Upper lobe of left lung (tissue), 6 donors: Measurements from ENCODE around the gene EEF1A2. TPM values are rescaled to one million over a fixed set of nuclear protein-coding genes. Genes with fewer than 3 reads are reported as not detected.
A peak's percentile ranks its signal among the peaks of the same experiment; 100 is the strongest.

Source experiments
- ATAC-seq, 2 donors: fragments of 200-7000 bp; cut with Tn5 transposase; one replicate each; pipeline ENCODE4 v1.9.1; 2022; ENCODE audit warnings: mild to moderate bottlenecking in 2 of 2, moderate library complexity in 2 of 2; ENCODE audit not compliant: low FRiP score in 2 of 2
- DNase-seq, 2 donors: peaks; one replicate each; pipeline ENCODE4 v3.0.0-alpha.2; 2019 to 2020
- H3K27ac ChIP-seq, 4 donors: fragments of 200-600 bp; sonication (generic); one replicate each; pipeline ENCODE4 v1.5.1; 2016 to 2019
- H3K27me3 ChIP-seq, 4 donors: fragments of 200-600 bp; sonication (generic); one replicate each; pipeline ENCODE4 v1.5.1; 2017 to 2019
- H3K36me3 ChIP-seq, 4 donors: fragments of 200-600 bp; sonication (generic); one replicate each; pipeline ENCODE4 v1.5.1; 2016 to 2019
- H3K4me1 ChIP-seq, 4 donors: fragments of 200-600 bp; sonication (generic); one replicate each; pipeline ENCODE4 v1.5.1; 2018 to 2019
- H3K4me3 ChIP-seq, 4 donors: fragments of 200-600 bp; sonication (generic); one replicate each; pipeline ENCODE4 v1.5.1; 2017 to 2019; ENCODE audit warnings: mild to moderate bottlenecking in 2 of 4, moderate library complexity in 1 of 4
- H3K9me3 ChIP-seq, 4 donors: fragments of 200-600 bp; sonication (generic); one replicate each; pipeline ENCODE4 v1.5.1; 2018 to 2019
- EP300 ChIP-seq, 4 donors: sonication (generic); formaldehyde crosslinking; IDR thresholded peaks; one replicate each; pipeline ENCODE4 v1.5.1; 2017; ENCODE audit warnings: antibody characterized with exemption in 4 of 4, control low read depth in 2 of 4
- POLR2A ChIP-seq, 4 donors: fragments of 450-650 bp; IDR thresholded peaks; one replicate each; pipeline ENCODE4 v1.5.1; 2016 to 2017; ENCODE audit warnings: antibody characterized with exemption in 4 of 4, mild to moderate bottlenecking in 2 of 4
- POLR2AphosphoS5 ChIP-seq, 2 donors: sonication (generic); formaldehyde crosslinking; IDR thresholded peaks; one replicate each; pipeline ENCODE4 v1.5.1; 2017; ENCODE audit warnings: antibody characterized with exemption in 2 of 2
- WGBS, 2 donors: methylation state at CpG; one replicate each; pipeline ENCODE4 v1.1.5; 2017 to 2018; 5-methylcytosine and 5-hydroxymethylcytosine counted together
- total RNA-seq, 6 donors: library from RNA; depleted of rRNA in 4 of 6; stranded (reverse); fragments of >200 nt in 4 of 6; gene quantifications; one replicate each; pipeline versions ENCODE4 v1.1.0 to v1.2.1, GENCODE V29; 2016 to 2021
- TF ChIP-seq, protein P1 (sequence below), 6 experiments: fragments of 450-650 bp in 4 of 6; fragments of 200-600 bp in 2 of 6; sonication (generic) in 2 of 6; IDR thresholded peaks; one replicate each; pipeline ENCODE4 v1.5.1; 2016 to 2019; ENCODE audit warnings: antibody characterized with exemption in 6 of 6
- donor health status: DM: no; HTN: no; CAD: no; lungs with moderate emphysema.
- donor health status: DM: no; HTN: yes; CAD: no; lungs with severe emphysema.

Gene EEF1A2
- total RNA-seq, 6 donors from 2014 or later, result 0.61 to 1.6 (median 1.1) TPM; not detected in 2

GRCh38 chr20:63540417-63541186 lies 41.7 kb upstream of the EEF1A2 start:
- DNase-seq, result peak in 1 of 2 donors; percentile 84
- no peaks in the 10 kb centered on the region for H3K36me3 ChIP-seq
- H3K9me3 ChIP-seq, result no peaks in the 10 kb centered on the region
- WGBS, 2 donors, result 62 to 72% methylated on average over 5 to 35 of the region's 49 CpGs
- no peak overlapping the region for H3K27ac ChIP-seq
- TF ChIP-seq POLR2A (IDR thresholded peaks at IDR 0.05), result no peak
- TF ChIP-seq, protein P1, sequence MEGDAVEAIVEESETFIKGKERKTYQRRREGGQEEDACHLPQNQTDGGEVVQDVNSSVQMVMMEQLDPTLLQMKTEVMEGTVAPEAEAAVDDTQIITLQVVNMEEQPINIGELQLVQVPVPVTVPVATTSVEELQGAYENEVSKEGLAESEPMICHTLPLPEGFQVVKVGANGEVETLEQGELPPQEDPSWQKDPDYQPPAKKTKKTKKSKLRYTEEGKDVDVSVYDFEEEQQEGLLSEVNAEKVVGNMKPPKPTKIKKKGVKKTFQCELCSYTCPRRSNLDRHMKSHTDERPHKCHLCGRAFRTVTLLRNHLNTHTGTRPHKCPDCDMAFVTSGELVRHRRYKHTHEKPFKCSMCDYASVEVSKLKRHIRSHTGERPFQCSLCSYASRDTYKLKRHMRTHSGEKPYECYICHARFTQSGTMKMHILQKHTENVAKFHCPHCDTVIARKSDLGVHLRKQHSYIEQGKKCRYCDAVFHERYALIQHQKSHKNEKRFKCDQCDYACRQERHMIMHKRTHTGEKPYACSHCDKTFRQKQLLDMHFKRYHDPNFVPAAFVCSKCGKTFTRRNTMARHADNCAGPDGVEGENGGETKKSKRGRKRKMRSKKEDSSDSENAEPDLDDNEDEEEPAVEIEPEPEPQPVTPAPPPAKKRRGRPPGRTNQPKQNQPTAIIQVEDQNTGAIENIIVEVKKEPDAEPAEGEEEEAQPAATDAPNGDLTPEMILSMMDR (IDR thresholded peaks at IDR 0.05), result no peak
- no peak for TF ChIP-seq EP300 (IDR thresholded peaks at IDR 0.05)
- no peak for TF ChIP-seq POLR2AphosphoS5 (IDR thresholded peaks at IDR 0.05)
- no peaks in the 10 kb centered on the region for H3K27me3 ChIP-seq
- H3K4me3 ChIP-seq, result no peak overlapping the region
- no peak for ATAC-seq
- H3K4me1 ChIP-seq, result peaks cover 17 to 28% (median 24%) of the 10 kb centered on the region in 4 donors

- Histone ChIP-seq H3K9me3 (no peaks in the 10 kb centered on the region), H3K4me3 (no peak overlapping the region), H3K4me1 (peaks cover 17 to 36% (median 25%) of the 10 kb centered on the region in 4 donors), H3K36me3 (no peaks in the 10 kb centered on the region), H3K27me3 (no peaks in the 10 kb centered on the region), H3K27ac (no peak overlapping the region)
- 91 to 93% methylated on average over 9 to 29 of the region's 29 CpGs for WGBS, 2 donors
- DNase-seq (peak in 1 of 2 donors; percentile 74), ATAC-seq (no peak)
- TF ChIP-seq EP300 (IDR thresholded peaks at IDR 0.05), result no peak
- TF ChIP-seq, protein P1 (IDR thresholded peaks at IDR 0.05), result no peak
- no peak for TF ChIP-seq POLR2AphosphoS5 (IDR thresholded peaks at IDR 0.05)
- no peak for TF ChIP-seq POLR2A (IDR thresholded peaks at IDR 0.05)
Measured at GRCh38 chr20:63539441-63540370, 40.8 kb upstream of the EEF1A2 start.

GRCh38 chr20:63539092-63539430 lies 40.2 kb upstream of the EEF1A2 start:
- DNase-seq (peak in 1 of 2 donors; percentile 75), ATAC-seq (no peak)
- no peaks in the 10 kb centered on the region for H3K36me3 ChIP-seq
- no peak for TF ChIP-seq POLR2A (IDR thresholded peaks at IDR 0.05)
- TF ChIP-seq, protein P1 (IDR thresholded peaks at IDR 0.05), result no peak
- TF ChIP-seq EP300 (IDR thresholded peaks at IDR 0.05), result no peak
- TF ChIP-seq POLR2AphosphoS5 (IDR thresholded peaks at IDR 0.05), result no peak
- peak overlapping the region in 1 of 4 donors; percentile 84 for H3K27ac ChIP-seq
- H3K4me3 ChIP-seq, result no peak overlapping the region
- WGBS, 2 donors, result 77 to 80% methylated on average over 11 to 12 of the region's 12 CpGs
- H3K9me3 ChIP-seq, result no peaks in the 10 kb centered on the region
- H3K27me3 ChIP-seq, result no peaks in the 10 kb centered on the region
- peaks cover 22 to 42% (median 27%) of the 10 kb centered on the region in 4 donors for H3K4me1 ChIP-seq

- TF ChIP-seq EP300 (IDR thresholded peaks at IDR 0.05) (no peak), POLR2AphosphoS5 (IDR thresholded peaks at IDR 0.05) (no peak), POLR2A (IDR thresholded peaks at IDR 0.05) (no peak)
- TF ChIP-seq, protein P1 (IDR thresholded peaks at IDR 0.05), result peak in 1 of 6 experiments; percentile 24
- H3K36me3 ChIP-seq, result no peaks in the 10 kb centered on the region
- peaks cover 22 to 46% (median 27%) of the 10 kb centered on the region in 4 donors for H3K4me1 ChIP-seq
- DNase-seq (peak; percentile 68 to 92), ATAC-seq (peak; percentile 8 to 15)
- H3K4me3 ChIP-seq, result peak overlapping the region in 3 of 4 donors; percentile 42 to 54 (median 50)
- 31 to 45% methylated on average over 17 to 26 of the region's 27 CpGs for WGBS, 2 donors
- no peaks in the 10 kb centered on the region for H3K9me3 ChIP-seq
- H3K27me3 ChIP-seq, result no peaks in the 10 kb centered on the region
- peak overlapping the region; percentile 78 to 88 (median 86) for H3K27ac ChIP-seq
Measured at GRCh38 chr20:63538204-63539091, 39.6 kb upstream of the EEF1A2 start.
